ENCODE results near the gene IL12A. TPM values are rescaled to one million over a fixed set of nuclear protein-coding genes. Genes with fewer than 3 reads are reported as not detected.

The IL12A gene
- total RNA-seq, 3 donors from 2014 or later = 0.22 to 0.45 (median 0.35) TPM

DNA sequence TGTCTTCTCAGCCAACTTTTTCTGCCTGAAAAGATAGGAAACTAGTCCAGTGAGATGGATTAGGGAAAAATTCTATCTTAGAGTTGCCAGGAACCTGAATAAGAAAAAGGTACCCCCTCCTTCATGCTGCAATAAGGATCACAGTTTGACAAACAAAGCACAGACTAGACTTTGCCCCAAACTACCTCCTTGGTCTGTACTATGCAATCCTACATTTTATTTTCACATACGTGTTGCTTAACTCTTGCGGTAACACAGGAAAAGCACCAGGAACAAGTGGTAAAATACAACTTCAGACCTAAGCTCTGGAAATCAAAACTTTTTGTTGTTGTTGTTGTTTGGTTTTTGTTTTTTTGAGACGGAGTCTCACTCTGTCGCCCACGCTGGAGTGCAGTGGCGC is 11.3 kb upstream of the IL12A start:
- no peaks in the 10 kb centered on the region for H3K36me3 Mint-ChIP-seq (ENCODE audit: insufficient read depth)
- ATAC-seq (no peak), DNase-seq (no peak)
- H3K4me3 Mint-ChIP-seq = no peak overlapping the region
- peaks cover 39% of the 10 kb centered on the region for H3K27me3 Mint-ChIP-seq (ENCODE audit: low read depth)
- no peaks in the 10 kb centered on the region for H3K4me1 Mint-ChIP-seq (ENCODE audit: low read depth)
- no peaks in the 10 kb centered on the region for H3K9me3 Mint-ChIP-seq

DNA sequence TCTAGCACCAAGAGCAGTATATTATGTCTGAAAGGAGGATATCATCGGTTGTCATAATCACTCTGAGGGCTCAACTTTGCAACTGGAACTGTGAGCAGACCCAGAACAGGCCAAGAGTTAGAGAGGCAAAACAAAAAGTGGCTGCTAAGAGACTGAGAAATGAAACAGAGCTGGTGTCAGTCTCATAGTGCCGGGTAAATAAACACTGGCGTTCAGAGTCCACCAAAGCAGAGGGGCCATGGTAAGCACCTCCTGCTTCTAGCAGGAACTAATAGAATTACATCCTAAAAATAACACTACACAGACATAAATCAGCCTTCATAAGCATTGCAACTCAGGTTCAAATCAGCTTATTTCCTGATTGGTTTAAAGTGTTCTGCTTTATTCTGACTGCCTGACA is 10.3 kb upstream of the IL12A start:
- peaks cover 39% of the 10 kb centered on the region for H3K27me3 Mint-ChIP-seq (ENCODE audit: low read depth)
- no peak for ATAC-seq

DNA sequence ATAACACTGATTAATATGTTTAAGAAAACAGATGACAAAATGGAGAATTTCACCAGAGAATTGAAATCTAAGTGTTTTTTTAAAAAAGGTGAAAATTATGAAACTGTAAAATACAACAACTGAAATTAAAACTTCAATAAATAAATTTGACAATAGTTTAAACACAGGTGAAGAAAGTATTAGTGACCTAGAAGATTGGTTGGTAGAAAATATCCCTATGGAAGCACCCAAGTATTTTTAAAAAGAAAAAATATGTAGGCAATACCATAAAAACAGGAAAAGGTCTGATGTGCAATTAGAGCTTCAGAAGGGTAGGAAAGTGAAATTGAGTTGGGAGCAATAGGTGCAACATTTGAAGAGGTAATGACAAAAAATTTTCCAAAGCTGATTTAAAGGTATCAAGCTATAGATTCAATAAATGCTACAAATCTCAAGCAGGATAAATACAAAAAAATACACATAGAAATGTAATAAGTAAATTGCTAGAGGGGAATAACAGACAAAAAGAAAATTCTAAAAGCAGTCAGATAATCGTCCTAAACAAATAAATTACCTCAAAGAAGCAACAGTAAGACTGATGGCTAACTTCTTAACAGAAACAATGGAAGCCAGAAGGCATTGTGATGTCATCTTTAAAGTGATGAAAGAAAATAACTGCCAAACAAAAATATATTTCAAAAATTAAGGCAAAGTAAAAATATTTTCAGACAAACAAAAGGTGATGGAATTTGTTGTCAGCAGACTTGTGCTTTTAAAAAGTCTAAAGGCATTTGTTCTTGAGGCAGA is 9.5 kb upstream of the IL12A start:
- H3K9me3 Mint-ChIP-seq = no peaks in the 10 kb centered on the region
- ATAC-seq = no peak
- no peaks in the 10 kb centered on the region for H3K36me3 Mint-ChIP-seq (ENCODE audit: insufficient read depth)
- no peaks in the 10 kb centered on the region for H3K4me1 Mint-ChIP-seq (ENCODE audit: low read depth)
- H3K27me3 Mint-ChIP-seq (ENCODE audit: low read depth) = peaks cover 40% of the 10 kb centered on the region
- no peak for DNase-seq
- H3K4me3 Mint-ChIP-seq = no peak overlapping the region

More for the DNA sequence above, 10.3 kb upstream of the IL12A start:
- Mint-ChIP-seq H3K4me1 (ENCODE audit: low read depth) (no peaks in the 10 kb centered on the region), H3K4me3 (no peak overlapping the region), H3K9me3 (no peaks in the 10 kb centered on the region), H3K36me3 (ENCODE audit: insufficient read depth) (no peaks in the 10 kb centered on the region)
- no peak for DNase-seq

DNA sequence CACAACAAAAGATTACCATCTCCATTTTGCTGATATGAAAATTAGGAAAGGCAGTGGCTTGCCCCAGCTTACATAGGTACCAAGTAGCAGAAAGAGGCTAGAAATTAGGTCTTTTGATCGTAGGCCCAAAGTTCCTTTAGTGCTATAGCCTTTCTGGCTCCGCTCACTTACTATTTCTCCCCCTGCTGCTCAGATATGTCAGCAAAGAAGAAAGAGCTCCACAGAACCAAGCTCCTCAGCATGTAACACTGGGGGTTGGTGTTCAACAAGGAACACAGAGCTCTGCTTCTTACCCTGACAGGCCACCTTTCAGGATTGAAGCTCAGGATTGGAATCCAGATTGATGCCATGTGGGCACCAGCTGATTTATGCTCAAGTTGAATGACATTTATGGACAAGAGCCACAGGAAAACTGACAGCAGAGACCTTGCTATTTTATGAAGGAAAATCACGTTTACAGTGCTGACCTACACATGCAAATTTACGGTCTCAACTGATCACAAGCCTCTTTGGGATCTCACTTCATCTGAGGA is 6.1 kb upstream of the IL12A start:
- H3K36me3 Mint-ChIP-seq (ENCODE audit: insufficient read depth) = no peaks in the 10 kb centered on the region
- no peak for ATAC-seq
- H3K27me3 Mint-ChIP-seq (ENCODE audit: low read depth) = peaks cover 31% of the 10 kb centered on the region
- peaks cover 4% of the 10 kb centered on the region for H3K4me1 Mint-ChIP-seq (ENCODE audit: low read depth)
- no peak for DNase-seq
- H3K9me3 Mint-ChIP-seq = no peaks in the 10 kb centered on the region
- no peak overlapping the region for H3K4me3 Mint-ChIP-seq

DNA sequence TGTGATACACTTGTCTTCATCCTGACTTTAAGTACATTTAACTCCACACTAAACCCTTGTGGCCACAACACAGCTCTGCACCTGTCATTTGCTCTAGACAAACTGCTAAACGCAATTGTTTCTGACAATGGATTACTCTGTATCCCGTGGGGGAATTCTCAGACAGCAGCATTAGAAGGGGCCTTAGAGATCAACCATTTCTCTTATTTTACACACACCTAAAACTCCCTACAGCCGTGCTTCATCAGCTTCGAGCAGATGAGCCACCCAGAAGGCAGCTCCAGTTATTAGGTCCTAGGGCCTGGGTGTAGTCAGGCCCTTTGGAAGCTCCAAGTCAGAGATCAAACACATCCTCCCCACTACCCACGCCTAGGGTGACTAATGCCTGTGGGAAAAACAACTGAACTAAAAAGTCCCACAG is 1.3 kb upstream of the IL12A start:
- H3K4me1 Mint-ChIP-seq (ENCODE audit: low read depth) = peaks cover 22% of the 10 kb centered on the region
- no peaks in the 10 kb centered on the region for H3K9me3 Mint-ChIP-seq
- H3K27me3 Mint-ChIP-seq (ENCODE audit: low read depth) = peaks cover 7% of the 10 kb centered on the region
- DNase-seq (no peak), ATAC-seq (no peak)
- H3K36me3 Mint-ChIP-seq (ENCODE audit: insufficient read depth) = no peaks in the 10 kb centered on the region
- peak overlapping the region; percentile 80 for H3K4me3 Mint-ChIP-seq

DNA sequence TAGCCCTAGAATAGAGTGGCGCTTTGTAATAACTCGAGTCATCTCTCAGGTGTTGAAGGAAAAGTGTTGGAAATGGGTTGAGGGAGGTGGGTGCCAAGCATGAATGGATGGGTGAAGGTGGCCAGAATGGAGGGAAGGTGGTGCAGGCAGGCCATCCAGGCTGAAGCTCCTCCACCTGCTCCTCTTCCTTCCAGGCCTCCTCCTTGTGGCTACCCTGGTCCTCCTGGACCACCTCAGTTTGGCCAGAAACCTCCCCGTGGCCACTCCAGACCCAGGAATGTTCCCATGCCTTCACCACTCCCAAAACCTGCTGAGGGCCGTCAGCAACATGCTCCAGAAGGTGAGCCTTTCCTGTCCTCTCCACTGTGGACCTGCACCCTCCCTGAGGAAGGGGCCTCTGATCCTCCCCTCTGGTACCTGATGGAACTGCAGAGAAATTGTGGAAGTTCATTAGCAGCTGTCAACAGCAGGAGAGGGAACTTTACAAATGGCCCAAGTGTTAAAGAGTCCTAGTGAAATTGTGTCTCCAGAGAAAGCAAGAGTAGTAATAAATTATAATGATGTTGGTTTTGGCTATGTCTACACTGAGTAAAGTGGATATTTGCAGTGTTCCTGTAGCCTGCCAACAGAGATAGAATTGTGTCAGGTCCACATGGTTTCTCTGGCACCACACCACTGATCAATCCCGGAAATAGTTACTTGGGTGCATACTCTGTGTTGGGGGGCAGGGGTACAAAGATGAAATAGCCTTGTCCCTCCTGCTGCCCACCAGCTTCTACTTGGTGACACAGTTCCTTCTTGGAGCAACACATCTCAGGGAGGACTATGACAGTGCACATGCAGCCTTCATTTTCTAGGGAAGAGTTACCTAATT is 1.6 kb downstream of the IL12A start:
- Mint-ChIP-seq H3K27me3 (ENCODE audit: low read depth) (peaks cover 2% of the 10 kb centered on the region), H3K9me3 (no peaks in the 10 kb centered on the region), H3K4me3 (peak overlapping the region; percentile 40), H3K4me1 (ENCODE audit: low read depth) (peaks cover 22% of the 10 kb centered on the region), H3K36me3 (ENCODE audit: insufficient read depth) (no peaks in the 10 kb centered on the region)
- ATAC-seq (no peak), DNase-seq (no peak)

DNA sequence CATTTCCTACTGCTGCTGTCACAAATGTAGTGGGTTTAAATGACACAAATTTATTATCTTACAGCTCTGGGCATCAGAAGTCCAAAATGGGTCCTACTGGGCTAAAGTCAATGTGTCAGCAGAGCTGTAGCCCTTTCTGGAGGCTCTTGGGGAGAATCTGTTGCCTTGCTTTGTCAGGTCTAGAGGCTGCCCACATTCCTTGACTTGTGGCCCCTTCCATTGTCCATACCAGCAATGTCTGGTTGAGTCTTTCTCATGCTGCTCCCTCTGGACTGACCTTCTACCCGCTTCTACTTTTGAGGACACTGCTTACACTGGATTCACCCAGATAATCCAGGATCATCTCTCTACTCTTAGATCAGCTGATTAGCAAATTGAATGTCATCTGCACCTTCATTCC is 3.0 kb downstream of the IL12A start:
- Mint-ChIP-seq H3K27me3 (ENCODE audit: low read depth) (no peaks in the 10 kb centered on the region), H3K9me3 (no peaks in the 10 kb centered on the region), H3K4me3 (no peak overlapping the region), H3K4me1 (ENCODE audit: low read depth) (peaks cover 22% of the 10 kb centered on the region), H3K36me3 (ENCODE audit: insufficient read depth) (no peaks in the 10 kb centered on the region)
- no peak for ATAC-seq
- no peak for DNase-seq

DNA sequence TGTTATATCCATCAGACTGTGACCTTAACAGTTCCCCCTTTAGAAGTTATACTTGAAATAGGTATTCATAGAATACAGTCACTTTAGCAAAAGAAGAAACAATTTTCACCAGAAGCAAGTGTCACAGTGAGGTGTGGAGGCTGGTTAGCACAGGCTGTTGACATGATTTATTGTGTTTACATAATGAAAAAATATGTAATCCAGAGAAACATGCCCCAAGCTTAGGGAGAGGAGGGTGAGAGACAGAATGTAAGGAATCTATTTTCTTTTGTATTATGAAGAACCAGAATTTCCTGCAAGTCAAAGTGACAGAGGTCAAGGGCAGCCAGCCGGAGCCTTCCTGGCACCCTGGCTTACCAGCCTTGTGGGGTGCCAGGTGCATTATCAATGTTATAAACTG is 4.0 kb downstream of the IL12A start:
- ATAC-seq (no peak), DNase-seq (no peak)
- Mint-ChIP-seq H3K27me3 (ENCODE audit: low read depth) (no peaks in the 10 kb centered on the region), H3K9me3 (no peaks in the 10 kb centered on the region), H3K4me1 (ENCODE audit: low read depth) (peaks cover 17% of the 10 kb centered on the region), H3K4me3 (no peak overlapping the region), H3K36me3 (ENCODE audit: insufficient read depth) (no peaks in the 10 kb centered on the region)

DNA sequence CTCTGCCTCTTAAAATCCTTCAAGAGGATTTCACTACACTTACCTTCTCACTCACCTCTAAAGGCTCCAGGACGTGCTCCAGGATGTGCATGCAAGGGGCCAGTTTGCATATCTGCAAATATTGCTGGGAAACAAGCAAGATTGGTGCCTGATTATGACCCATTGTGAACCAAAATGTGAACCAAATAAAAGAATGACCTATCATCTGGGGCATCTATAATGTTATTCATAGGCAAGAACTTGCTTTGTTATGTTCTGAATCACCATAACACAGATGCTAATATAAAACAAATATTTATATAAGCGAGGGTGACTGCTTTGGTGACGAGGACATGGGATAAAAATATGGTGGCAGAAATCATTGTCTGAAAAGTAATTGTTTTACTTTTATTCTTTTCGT is 5.5 kb downstream of the IL12A start:
- Mint-ChIP-seq H3K27me3 (ENCODE audit: low read depth) (no peaks in the 10 kb centered on the region), H3K4me3 (no peak overlapping the region), H3K4me1 (ENCODE audit: low read depth) (peaks cover 4% of the 10 kb centered on the region), H3K9me3 (no peaks in the 10 kb centered on the region), H3K36me3 (ENCODE audit: insufficient read depth) (no peaks in the 10 kb centered on the region)
- DNase-seq = no peak
- no peak for ATAC-seq

DNA sequence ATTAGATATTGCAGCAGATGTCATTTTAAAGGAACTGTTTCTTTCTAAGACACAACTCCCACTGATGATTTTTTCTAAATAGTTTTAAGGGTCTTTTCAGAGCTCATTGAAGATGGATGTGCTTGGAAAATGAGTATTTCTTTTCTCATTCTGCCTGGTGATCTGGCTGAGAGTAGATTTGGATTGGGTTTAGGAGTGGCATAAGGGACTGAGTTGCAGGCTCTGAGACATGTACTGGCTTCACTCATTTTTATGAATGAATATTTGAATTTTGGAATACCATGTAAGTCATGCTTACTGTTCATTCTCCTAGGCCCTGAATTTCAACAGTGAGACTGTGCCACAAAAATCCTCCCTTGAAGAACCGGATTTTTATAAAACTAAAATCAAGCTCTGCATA is 6.5 kb downstream of the IL12A start:
- Mint-ChIP-seq H3K9me3 (no peaks in the 10 kb centered on the region), H3K27me3 (ENCODE audit: low read depth) (no peaks in the 10 kb centered on the region), H3K4me1 (ENCODE audit: low read depth) (peaks cover 1% of the 10 kb centered on the region), H3K36me3 (ENCODE audit: insufficient read depth) (no peaks in the 10 kb centered on the region), H3K4me3 (no peak overlapping the region)
- DNase-seq (no peak), ATAC-seq (no peak)

DNA sequence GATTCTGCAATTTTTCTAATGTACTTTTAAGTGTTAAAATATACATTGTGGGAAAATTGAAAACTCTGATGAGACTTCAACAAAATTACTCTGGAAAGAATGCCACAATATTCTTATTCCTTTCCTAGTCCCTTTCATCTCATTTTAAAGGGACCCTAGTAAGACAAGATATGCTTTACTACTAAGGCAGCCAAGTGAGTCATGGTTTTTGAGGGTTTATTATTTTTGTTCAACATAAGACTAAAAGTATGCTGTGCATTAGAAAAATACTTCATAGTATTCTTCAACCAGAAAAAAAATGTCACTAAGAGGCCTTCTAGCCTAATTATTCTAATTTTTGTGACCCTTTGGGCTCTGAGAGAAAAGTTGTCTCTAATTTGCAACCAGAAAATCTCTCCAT is 7.4 kb downstream of the IL12A start:
- DNase-seq (no peak), ATAC-seq (no peak)
- Mint-ChIP-seq H3K4me3 (no peak overlapping the region), H3K36me3 (ENCODE audit: insufficient read depth) (no peaks in the 10 kb centered on the region), H3K4me1 (ENCODE audit: low read depth) (no peaks in the 10 kb centered on the region), H3K9me3 (no peaks in the 10 kb centered on the region), H3K27me3 (ENCODE audit: low read depth) (no peaks in the 10 kb centered on the region)

DNA sequence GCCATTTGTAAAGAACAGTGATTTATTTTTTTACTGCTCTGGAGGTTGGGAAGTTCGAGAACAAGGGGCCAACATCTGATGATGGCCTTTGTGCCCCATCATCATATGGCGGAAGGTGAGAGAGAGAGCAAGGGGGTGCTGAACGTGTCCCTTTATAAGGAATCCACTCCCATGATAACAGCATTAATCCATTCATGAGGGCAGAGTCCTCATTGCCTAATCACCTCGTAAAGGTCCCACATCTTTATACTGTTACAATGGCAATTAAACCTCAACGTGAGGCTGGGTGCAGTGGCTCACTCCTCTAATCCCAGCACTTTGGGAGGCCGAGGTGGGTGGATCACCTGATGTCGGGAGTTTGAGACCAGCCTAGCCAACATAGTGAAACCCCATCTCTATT is 8.3 kb downstream of the IL12A start:
- Mint-ChIP-seq H3K36me3 (ENCODE audit: insufficient read depth) (no peaks in the 10 kb centered on the region), H3K27me3 (ENCODE audit: low read depth) (no peaks in the 10 kb centered on the region), H3K4me1 (ENCODE audit: low read depth) (no peaks in the 10 kb centered on the region), H3K9me3 (no peaks in the 10 kb centered on the region), H3K4me3 (no peak overlapping the region)
- ATAC-seq = no peak
- no peak for DNase-seq

DNA sequence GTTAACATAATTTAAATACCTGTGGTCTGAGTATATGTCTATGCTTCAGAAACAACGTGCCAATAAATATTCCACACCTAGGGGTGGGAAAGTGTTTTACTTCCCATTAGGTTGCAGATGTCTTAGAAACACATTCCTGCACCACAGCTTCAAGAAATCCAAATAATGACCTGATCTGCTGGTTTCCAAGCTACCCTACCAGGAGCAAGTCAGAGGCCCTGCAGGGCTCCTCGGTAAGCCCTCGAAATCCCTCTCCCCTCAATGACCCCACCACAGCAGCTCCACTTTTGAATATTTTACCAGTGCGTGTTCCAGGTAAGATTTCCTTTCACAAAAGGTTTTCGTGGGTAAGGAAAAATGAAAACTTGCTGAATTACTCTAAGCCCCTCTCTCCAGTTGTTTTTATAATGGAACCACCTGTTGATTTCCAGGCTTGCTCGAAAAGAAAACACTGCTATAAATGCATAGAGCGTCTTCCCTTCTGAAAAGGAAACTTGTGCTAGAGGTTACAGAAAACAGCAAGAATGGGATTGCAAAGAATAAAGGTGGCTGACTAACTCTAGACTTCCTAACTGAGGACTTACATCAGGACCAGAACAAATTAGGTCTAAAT is 12.6 kb downstream of the IL12A start:
- Mint-ChIP-seq H3K4me1 (ENCODE audit: low read depth) (no peaks in the 10 kb centered on the region), H3K4me3 (no peak overlapping the region), H3K9me3 (no peaks in the 10 kb centered on the region), H3K27me3 (ENCODE audit: low read depth) (no peaks in the 10 kb centered on the region), H3K36me3 (ENCODE audit: insufficient read depth) (no peaks in the 10 kb centered on the region)
- DNase-seq = no peak
- no peak for ATAC-seq

DNA sequence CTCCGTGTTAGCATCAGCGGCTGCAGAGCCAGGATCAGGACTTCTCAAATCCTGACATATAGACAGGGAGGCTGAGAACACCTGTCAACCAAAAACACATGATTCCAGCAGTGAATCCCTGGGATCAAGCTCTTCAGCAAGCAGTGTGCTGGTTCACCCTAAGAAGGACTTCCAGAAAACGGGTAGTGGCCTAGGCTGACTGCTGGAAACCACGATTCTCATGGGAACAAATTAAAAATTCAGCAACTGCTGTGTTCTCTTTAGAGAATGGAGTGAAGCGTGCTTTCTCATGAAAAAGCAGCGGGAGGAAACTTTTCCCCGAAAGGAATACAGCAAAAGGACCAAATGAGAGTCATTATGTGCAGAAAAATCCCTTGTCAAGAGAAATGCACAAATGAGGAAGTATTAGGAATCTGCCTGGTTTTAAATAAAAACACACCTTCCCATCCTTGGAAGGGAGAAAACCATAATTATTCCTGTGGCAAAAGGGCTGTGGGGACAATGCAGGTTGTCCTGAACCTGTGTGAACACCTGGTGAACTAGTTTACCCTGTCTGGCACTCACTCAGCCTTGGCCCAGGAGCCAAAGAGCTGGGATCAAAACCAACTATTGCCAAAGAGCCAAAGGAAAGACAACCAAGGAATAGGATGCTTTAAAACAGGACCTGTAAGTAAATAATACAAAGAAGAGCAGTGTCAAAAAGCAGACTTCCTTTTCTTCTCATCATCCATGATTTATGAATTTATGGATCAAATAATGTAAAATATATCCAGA is 13.4 kb downstream of the IL12A start:
- Mint-ChIP-seq H3K27me3 (ENCODE audit: low read depth) (no peaks in the 10 kb centered on the region), H3K36me3 (ENCODE audit: insufficient read depth) (no peaks in the 10 kb centered on the region), H3K9me3 (no peaks in the 10 kb centered on the region), H3K4me1 (ENCODE audit: low read depth) (no peaks in the 10 kb centered on the region), H3K4me3 (no peak overlapping the region)
- no peak for DNase-seq
- ATAC-seq = no peak
